GM12878 (cell line): Measurements from ENCODE around the gene OSGIN1. TPM values are rescaled to one million over a fixed set of nuclear protein-coding genes. Genes with fewer than 3 reads are reported as not detected.
A peak's percentile ranks its signal among the peaks of the same experiment; 100 is the strongest.

Source experiments
- ATAC-seq: fragments of 200-7000 bp; cut with Tn5 transposase; 3 replicates; pipeline ENCODE4 v1.9.1; 2020; ENCODE audit warnings: mild to moderate bottlenecking, moderate library complexity
- BruUV-seq: library from RNA; stranded (reverse); fragments of 400-500 nt; replicated peaks from 2 replicates; lab custom pipeline; 2021; lab: Mats Ljungman, UMichigan
- CTCF ChIA-PET: fragments of 300-600 bp; sonication (Branson Sonifier 250); formaldehyde crosslinking; extraction: SDS; loops from one replicate; lab custom pipeline; 2021; ENCODE audit warnings: inconsistent platforms; lab: Yijun Ruan, JAX
- POLR2A ChIA-PET: fragments of 350-600 bp; formaldehyde crosslinking; extraction: SDS; loops from one replicate; lab custom pipeline; 2021; ENCODE audit warnings: inconsistent platforms; lab: Charles Lee
- RAD21 ChIA-PET: fragments of 300-600 bp; sonication (Branson Sonifier 250); formaldehyde crosslinking; loops from one replicate; lab custom pipeline; 2023; ENCODE audit warnings: antibody characterized with exemption; ENCODE audit not compliant: unreplicated experiment; lab: Charles Lee
- SMC1A ChIA-PET: fragments of 300-600 bp; sonication (Branson Sonifier 250); formaldehyde crosslinking; loops from one replicate; lab custom pipeline; 2023; ENCODE audit not compliant: unreplicated experiment, uncharacterized antibody; lab: Charles Lee
- DNase-seq: peaks from one replicate; pipeline ENCODE4 v3.0.0-alpha.2; 2011; ENCODE audit warnings: low read depth, low spot score
- FAIRE-seq: peaks from 3 replicates; lab custom pipeline; 2011; peaks lifted over from hg19 to GRCh38; lab: Jason Lieb, UNC
- H2AFZ ChIP-seq: 2 replicates; pipeline ENCODE4 v1.6.0; 2011; ENCODE audit warnings: low read depth, low read length, control low read depth; ENCODE audit not compliant: control insufficient read depth
- H3K27ac ChIP-seq: 2 replicates; pipeline ENCODE4 v1.5.1; 2011; ENCODE audit warnings: control low read depth; ENCODE audit not compliant: control insufficient read depth, insufficient read depth
- H3K27me3 ChIP-seq, 2 experiments: replicated peaks in 1 of 2; 2 replicates each; pipeline versions ENCODE4 v1.6.0 to v1.6.1; 2011; ENCODE audit warnings: low read length in 1 of 2; ENCODE audit not compliant: control insufficient read depth in 2 of 2, insufficient read depth in 2 of 2
- H3K36me3 ChIP-seq, 2 experiments: 2 replicates each; pipeline ENCODE4 v1.5.1; 2011; ENCODE audit warnings: low read length in 1 of 2; ENCODE audit not compliant: control insufficient read depth in 2 of 2, insufficient read depth in 2 of 2
- H3K4me1 ChIP-seq: 2 replicates; pipeline ENCODE4 v1.6.1; 2011; ENCODE audit warnings: mild to moderate bottlenecking, low read length, moderate library complexity, mixed read lengths; ENCODE audit not compliant: control insufficient read depth, insufficient read depth
- H3K4me2 ChIP-seq: 2 replicates; pipeline ENCODE4 v1.6.0; 2011; ENCODE audit warnings: control low read depth; ENCODE audit not compliant: control insufficient read depth, insufficient read depth
- H3K4me3 ChIP-seq: fragments of 200-600 bp; sonication (generic); 2 replicates; pipeline ENCODE4 v1.5.1; 2016
- H3K79me2 ChIP-seq: 2 replicates; pipeline ENCODE4 v1.6.0; 2011; ENCODE audit warnings: low read length; ENCODE audit not compliant: control insufficient read depth, insufficient read depth
- H3K9ac ChIP-seq: 2 replicates; pipeline ENCODE4 v1.8.0; 2011; ENCODE audit warnings: low read length, control low read depth, mixed read lengths; ENCODE audit not compliant: control insufficient read depth, insufficient read depth
- H3K9me3 ChIP-seq: replicated peaks from 3 replicates; pipeline ENCODE4 v1.5.1; 2011; ENCODE audit warnings: mild to moderate bottlenecking, low read length; ENCODE audit not compliant: control insufficient read depth, insufficient read depth
- H4K20me1 ChIP-seq: 2 replicates; pipeline ENCODE4 v1.6.0; 2011; ENCODE audit not compliant: control insufficient read depth, insufficient read depth
- CTCF ChIP-seq, 3 experiments: IDR thresholded peaks in 2 of 3; conservative IDR thresholded peaks in 1 of 3; 2 replicates each; pipeline ENCODE4 v1.5.1; 2011; ENCODE audit warnings: low read depth in 3 of 3, low read length in 3 of 3, mild to moderate bottlenecking in 3 of 3, control low read depth in 2 of 3, moderate library complexity in 2 of 3, inconsistent platforms in 1 of 3, mixed read lengths in 1 of 3; ENCODE audit not compliant: control insufficient read depth in 2 of 3, insufficient read depth in 1 of 3; ENCODE audit errors: extremely low read depth in 1 of 3
- NFIC ChIP-seq: IDR thresholded peaks from 2 replicates; pipeline ENCODE4 v1.6.1; 2012; ENCODE audit warnings: low read depth, mild to moderate bottlenecking, inconsistent platforms, low read length, moderate library complexity
- ZZZ3 ChIP-seq: IDR thresholded peaks from 2 replicates; pipeline ENCODE4 v1.6.1; 2011; ENCODE audit warnings: low read depth; ENCODE audit not compliant: control insufficient read depth, insufficient read length
- WGBS: methylation state at CpG from one replicate; pipeline ENCODE4 v1.1.6; 2016; ENCODE audit warnings: low lambda C conversion rate; ENCODE audit not compliant: insufficient replicate concordance, insufficient coverage; ENCODE audit errors: missing lambda C conversion rate; 5-methylcytosine and 5-hydroxymethylcytosine counted together
- in situ Hi-C: fragments of 300-500 bp; cut with MboI; formaldehyde crosslinking; loops from 9 replicates; pipeline ENCODE4 v1.14.3; 2018; ENCODE audit warnings: mixed read lengths
- intact Hi-C: fragments of 100-400 bp; cut with micrococcal nuclease; formaldehyde crosslinking; loops from one replicate; pipeline ENCODE4 v1.14.2; 2022; ENCODE audit not compliant: unreplicated experiment
- polyA plus RNA-seq, 11 experiments: library from polyadenylated mRNA; depleted of rRNA in 4 of 11; unstranded in 6 of 11; stranded (reverse) in 5 of 11; fragments of >200 nt; fragmentation: Nextera tagmentation in 4 of 11; fragmentation: Illumina TruSeq in 1 of 11; extraction: Ambion mirVana in 4 of 11; extraction: Trizol in 1 of 11; gene quantifications; 1 replicate in 1 of 11; 2 replicates in 10 of 11; pipeline versions ENCODE4 v1.2.1 to v1.2.3, GENCODE V29; 2011 to 2016; ENCODE audit warnings: inconsistent platforms in 2 of 11, missing spikeins in 2 of 11, low read depth in 1 of 11
- total RNA-seq, 4 experiments: library from RNA; depleted of rRNA in 3 of 4; stranded (reverse); fragments of >200 nt in 3 of 4; fragmentation: Illumina TruSeq in 1 of 4; extraction: Trizol in 1 of 4; gene quantifications; 2 replicates each; pipeline versions ENCODE4 v1.2.1 to v1.2.3, GENCODE V29; 2013 to 2021

Gene OSGIN1
- total and polyA plus RNA-seq, 10 of the 15 experiments (the other 5 are each of a cell fraction or from before 2014, with no cell fraction given) = 0.06 to 0.18 (median 0.13) TPM; not detected in 5

GRCh38 chr16:83953796-83954576 is 946 bp downstream of the OSGIN1 start:
- POLR2A ChIA-PET = no interaction called here
- no peaks in the 10 kb centered on the region for H4K20me1 ChIP-seq
- peak; percentile 39 to 61 (median 55) for TF ChIP-seq CTCF (IDR thresholded peaks at IDR 0.05 in 2 of 3, conservative IDR thresholded peaks at IDR 0.05 in 1 of 3; ENCODE audit: control insufficient read depth in 2 of 3, extremely low read depth in 1 of 3, insufficient read depth in 1 of 3, low read depth in 3 of 3, low read length in 3 of 3)
- TF ChIP-seq NFIC = no peak
- no peak for TF ChIP-seq ZZZ3
- TF ChIP-seq, all 136 proteins: peak for 1
- ATAC-seq (peak; percentile 74), FAIRE-seq (no peak), DNase-seq (no peak)
- SMC1A ChIA-PET = interaction anchor here (0.9 kb wide), 1 partner anchor 112 kb away, joined by 3 read pairs; no protein-coding TSS in a partner anchor
- intact Hi-C loops = loop anchor here (10.0 kb wide), 2 partner anchors 351 to 551 kb away; partner anchors contain the start of gene MEAK7
- no peak overlapping the region for H3K4me3 ChIP-seq
- WGBS = 37% methylated on average over 18 of the region's 19 CpGs
- in situ Hi-C loops = loop anchor here (10.0 kb wide), 1 partner anchor 651 kb away; no protein-coding TSS in a partner anchor
- no peaks in the 10 kb centered on the region for H3K36me3 ChIP-seq
- H3K4me1 ChIP-seq = peaks cover 3% of the 10 kb centered on the region; the same call in 1 of the 2 replicates
- H2AFZ ChIP-seq = no peak overlapping the region
- H3K9ac ChIP-seq = no peak overlapping the region; the same call in 1 of the 2 replicates
- H3K9me3 ChIP-seq = no peaks in the 10 kb centered on the region
- RAD21 ChIA-PET = no interaction called here
- no peak overlapping the region for H3K4me2 ChIP-seq
- BruUV-seq = no TSS peak
- H3K79me2 ChIP-seq = no peaks in the 10 kb centered on the region
- H3K27ac ChIP-seq = no peak overlapping the region
- no peaks in the 10 kb centered on the region for H3K27me3 ChIP-seq
- CTCF ChIA-PET = interaction anchor here (0.9 to 1.6 kb wide), 10 partner anchors 13 to 553 kb away, joined by 3 to 4 read pairs (median 3); partner anchors contain the start of gene TAF1C
